Stimulated activated naive CD4-positive, alpha-beta T cell treated with Interleukin-2 at 50 U/mL for 16 hours (primary cell): ENCODE results near the gene EIF4B.

Experiments
- DNase-seq: peaks from one replicate; lab custom pipeline; 2025; lab: John Stamatoyannopoulos, UW

The EIF4B gene

GRCh38 chr12:53070877-53071492, 64.7 kb downstream of the EIF4B start:
- no peak for DNase-seq

GRCh38 chr12:53071591-53072551, 65.6 kb downstream of the EIF4B start:
- no peak for DNase-seq

- DNase-seq: no peak
These were observed 67.6 kb downstream of the EIF4B start for GRCh38 chr12:53073881-53074280.

GRCh38 chr12:53074283-53074998, 68.2 kb downstream of the EIF4B start:
- DNase-seq: no peak

GRCh38 chr12:53074999-53075370, 68.7 kb downstream of the EIF4B start:
- no peak for DNase-seq

- DNase-seq: no peak
These were observed 70.2 kb downstream of the EIF4B start for GRCh38 chr12:53076461-53076860.

GRCh38 chr12:53077030-53077429, 70.8 kb downstream of the EIF4B start:
- DNase-seq: no peak

- DNase-seq: peak; percentile 52
These were observed 72.4 kb downstream of the EIF4B start for GRCh38 chr12:53078425-53079225.

- peak; percentile 96 for DNase-seq
These were observed 73.2 kb downstream of the EIF4B start, which contains the start of gene SPRYD3 for GRCh38 chr12:53079226-53080117. TSS of gene SPRYD3 (minus strand) at chr12:53079390. CDS start at chr12:53079333, 57 bp downstream.

- DNase-seq: no peak
These were observed 76.5 kb downstream of the EIF4B start for GRCh38 chr12:53082637-53083175.

GRCh38 chr12:53086361-53086760, 80.1 kb downstream of the EIF4B start:
- no peak for DNase-seq

GRCh38 chr12:53090105-53090504, 83.8 kb downstream of the EIF4B start:
- no peak for DNase-seq

- DNase-seq: no peak
These were observed 84.3 kb downstream of the EIF4B start for GRCh38 chr12:53090554-53090953.

- DNase-seq: no peak
These were observed 85.5 kb downstream of the EIF4B start for GRCh38 chr12:53091756-53092155.
